Loucy (cell line): ENCODE data around the gene TCEA3.

ENCODE experiments used
- CTCF ChIP-seq: fragments of 200-600 bp; sonication (generic); conservative IDR thresholded peaks from 2 replicates; pipeline ENCODE4 v1.5.1; 2014; ENCODE audit warnings: mild to moderate bottlenecking, antibody characterized with exemption, low read length
- EZH2phosphoT487 ChIP-seq: fragments of 200-600 bp; IDR thresholded peaks from 2 replicates; pipeline ENCODE4 v1.6.1; 2018; ENCODE audit warnings: antibody characterized with exemption, mild to moderate bottlenecking, moderate library complexity, borderline replicate concordance

- no peak for TF ChIP-seq CTCF
- no peak for TF ChIP-seq EZH2phosphoT487
Observed at GRCh38 chr1:23422941-23423340, 1.6 kb downstream of the TCEA3 start.
